GM18498 (cell line): Measurements from ENCODE around the gene DNASE1L3.
"Not testable (repeated sequence)": the region's sequence is repeated elsewhere in the genome, so short reads cannot be mapped to it uniquely, and the experiment has no call there.

Experiments
- ATAC-seq: cut with Tn5 transposase; IDR thresholded peaks from one replicate; pipeline ENCODE4 v1.9.1; 2021; ENCODE audit warnings: mild to moderate bottlenecking, moderate library complexity; ENCODE audit not compliant: unreplicated experiment

Gene DNASE1L3

GRCh38 chr3:58202917-58203360, 7.8 kb downstream of the DNASE1L3 start:
- peak; percentile 73 for ATAC-seq

GRCh38 chr3:58201451-58201850, 9.3 kb downstream of the DNASE1L3 start:
- ATAC-seq: not testable (repeated sequence)

- ATAC-seq: no peak
These were observed 9.9 kb downstream of the DNASE1L3 start for GRCh38 chr3:58200846-58201355.

GRCh38 chr3:58200121-58200709, 10.6 kb downstream of the DNASE1L3 start:
- ATAC-seq: no peak

GRCh38 chr3:58198804-58199203, 12.0 kb downstream of the DNASE1L3 start:
- no peak for ATAC-seq

- ATAC-seq: no peak
These were observed 12.4 kb downstream of the DNASE1L3 start for GRCh38 chr3:58198362-58198761.

DNA sequence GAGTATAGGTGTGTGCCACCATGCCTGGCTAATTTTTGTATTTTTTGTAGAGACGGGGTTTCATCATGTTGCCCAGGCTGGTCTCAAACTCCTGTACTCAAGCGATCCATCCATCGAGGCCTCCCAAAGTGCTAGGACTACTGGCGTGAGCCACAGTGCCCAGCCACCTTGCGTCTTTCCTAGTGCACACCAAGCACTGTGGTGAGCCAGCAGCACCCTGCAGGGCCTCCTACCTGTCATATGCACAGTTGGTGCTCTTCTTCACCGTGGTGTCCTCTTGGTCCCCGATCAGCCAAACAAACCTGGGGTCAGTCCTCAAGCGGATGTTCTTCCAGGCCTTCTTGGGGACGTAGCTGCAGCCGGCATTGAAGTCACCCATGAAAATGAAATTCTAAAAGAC, 13.2 kb downstream of the DNASE1L3 start:
- ATAC-seq: no peak

GRCh38 chr3:58193682-58194407, 16.9 kb downstream of the DNASE1L3 start:
- no peak for ATAC-seq

- no peak for ATAC-seq
These were observed 18.7 kb downstream of the DNASE1L3 start for GRCh38 chr3:58192069-58192468.

DNA sequence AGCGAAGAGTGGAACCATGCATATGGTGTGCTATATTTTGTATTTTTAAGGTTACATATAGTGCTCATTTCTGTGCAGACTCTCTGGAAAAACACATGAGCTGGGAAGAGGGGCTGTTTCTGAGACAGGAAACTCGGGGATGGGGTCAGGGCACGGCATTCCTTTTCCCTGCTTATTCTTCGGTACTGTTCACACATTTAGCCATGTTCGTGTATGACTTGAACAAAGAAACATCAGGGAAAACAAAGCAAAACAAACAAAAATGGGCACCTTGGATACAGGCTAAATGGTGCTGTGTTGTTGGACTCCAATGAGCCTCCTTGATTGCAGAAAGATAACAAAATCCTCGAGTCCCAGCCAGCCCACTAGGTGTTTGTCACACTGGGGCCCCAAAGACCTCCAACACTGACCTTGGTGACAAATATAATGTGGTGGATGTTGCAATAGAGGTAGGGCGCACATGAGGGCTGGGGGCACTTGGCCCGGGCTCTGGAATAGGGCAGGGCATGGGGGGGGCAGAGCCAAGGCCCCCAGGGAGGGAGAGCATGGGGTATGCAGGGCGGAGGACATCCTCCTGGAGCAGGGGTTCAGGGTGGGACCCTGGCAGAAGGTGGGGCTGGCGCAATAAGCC, 19.3 kb downstream of the DNASE1L3 start:
- no peak for ATAC-seq

- no peak for ATAC-seq
These were observed 19.9 kb downstream of the DNASE1L3 start for GRCh38 chr3:58190882-58191281.

- ATAC-seq: no peak
These were observed 20.5 kb downstream of the DNASE1L3 start for GRCh38 chr3:58190291-58190690.

- no peak for ATAC-seq
These were observed 21.1 kb downstream of the DNASE1L3 start for GRCh38 chr3:58189691-58190090.

DNA sequence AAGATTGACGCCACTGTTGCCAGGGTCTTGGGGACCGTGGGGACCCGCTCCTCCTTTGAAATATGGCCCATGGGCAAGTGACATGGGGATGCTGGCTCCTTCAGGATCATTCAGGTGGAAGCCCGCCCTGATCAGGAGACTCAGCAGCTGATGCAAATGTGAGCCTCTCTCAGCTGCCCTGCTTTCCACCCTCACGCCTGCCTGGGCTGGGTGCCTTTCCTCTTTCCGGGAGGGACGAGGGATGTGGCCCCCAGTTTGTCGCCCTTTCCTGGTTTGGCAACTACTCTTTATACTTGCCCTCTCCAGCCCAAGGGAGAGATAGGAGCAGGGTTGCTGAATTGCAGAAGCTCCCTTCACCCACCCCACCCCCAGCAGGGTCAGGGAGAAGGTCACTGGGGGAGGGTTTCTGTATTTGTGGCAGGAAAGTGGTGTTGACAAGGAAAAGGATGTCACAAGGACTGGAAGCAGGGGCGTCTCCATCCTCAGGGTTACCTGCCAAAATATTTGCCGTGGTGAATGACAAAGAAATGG, 21.8 kb downstream of the DNASE1L3 start:
- no peak for ATAC-seq

- ATAC-seq: no peak
These were observed 22.6 kb downstream of the DNASE1L3 start for GRCh38 chr3:58188173-58188564.

GRCh38 chr3:58184982-58185360, 25.8 kb downstream of the DNASE1L3 start:
- ATAC-seq: no peak

- no peak for ATAC-seq
These were observed 26.3 kb downstream of the DNASE1L3 start for GRCh38 chr3:58184309-58184981.

- ATAC-seq: no peak
These were observed 26.9 kb downstream of the DNASE1L3 start for GRCh38 chr3:58183891-58184290.

GRCh38 chr3:58183221-58183620, 27.6 kb downstream of the DNASE1L3 start:
- ATAC-seq: no peak

DNA sequence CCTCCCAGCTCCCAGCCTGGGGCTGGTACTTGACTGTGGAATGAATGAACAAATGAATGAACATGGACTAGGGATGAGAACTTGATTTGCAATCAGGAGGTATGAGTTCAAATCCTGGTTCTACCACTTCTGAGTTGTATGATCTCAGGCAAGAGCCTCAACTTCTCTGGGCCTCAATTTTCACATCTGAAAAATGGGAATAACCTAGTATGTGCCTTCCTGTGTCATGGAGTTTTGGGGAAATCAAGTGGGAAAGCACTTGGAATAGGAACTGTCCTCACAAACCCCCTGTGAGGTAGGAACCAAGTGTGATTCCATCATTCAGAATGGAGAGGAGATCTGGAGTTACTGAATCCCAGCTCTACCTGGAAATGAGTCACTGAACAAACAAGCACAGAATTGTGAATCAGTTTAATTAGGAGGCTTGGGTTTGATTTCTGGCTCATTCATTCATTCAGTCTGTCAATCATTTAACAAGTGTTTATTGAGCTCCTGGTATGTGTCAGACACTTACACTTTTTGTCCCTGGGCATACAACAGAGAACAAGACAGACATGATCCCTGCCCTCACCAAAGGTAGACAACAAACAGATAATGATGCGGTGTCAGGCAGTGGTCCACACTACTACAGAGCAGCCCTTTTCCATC, 29.7 kb downstream of the DNASE1L3 start:
- ATAC-seq: no peak
